Measurements from ENCODE around the gene PCNP.
"Not testable (repeated sequence)": the region's sequence is repeated elsewhere in the genome, so short reads cannot be mapped to it uniquely, and the experiment has no call there.

PCNP gene

GRCh38 chr3:101634591-101635196 lies 60.7 kb downstream of the PCNP start:
- DNase-seq: no peak

DNA sequence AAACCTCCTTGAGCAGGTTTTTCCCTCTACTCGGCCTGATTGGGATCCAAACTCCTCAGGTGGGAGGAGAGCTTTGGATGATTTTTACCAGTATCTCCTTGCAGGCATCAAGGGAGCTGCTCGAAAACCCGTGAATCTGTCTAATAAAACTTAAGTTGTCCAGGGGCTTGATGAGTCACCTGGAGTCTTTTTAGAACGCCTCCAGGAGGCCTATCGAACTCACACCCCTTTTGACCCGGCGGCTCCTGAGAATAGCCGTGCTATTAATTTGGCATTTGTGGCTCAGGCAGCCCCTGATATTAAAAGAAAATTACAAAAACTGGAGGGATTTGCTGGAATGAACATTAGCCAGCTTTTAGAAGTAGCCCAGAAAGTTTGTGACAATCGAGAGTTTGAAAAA lies 61.4 kb downstream of the PCNP start:
- DNase-seq: no peak

GRCh38 chr3:101635954-101636798 lies 62.2 kb downstream of the PCNP start:
- DNase-seq: peak; percentile 66 to 71

GRCh38 chr3:101637451-101637850 lies 63.5 kb downstream of the PCNP start:
- DNase-seq: no peak

DNA sequence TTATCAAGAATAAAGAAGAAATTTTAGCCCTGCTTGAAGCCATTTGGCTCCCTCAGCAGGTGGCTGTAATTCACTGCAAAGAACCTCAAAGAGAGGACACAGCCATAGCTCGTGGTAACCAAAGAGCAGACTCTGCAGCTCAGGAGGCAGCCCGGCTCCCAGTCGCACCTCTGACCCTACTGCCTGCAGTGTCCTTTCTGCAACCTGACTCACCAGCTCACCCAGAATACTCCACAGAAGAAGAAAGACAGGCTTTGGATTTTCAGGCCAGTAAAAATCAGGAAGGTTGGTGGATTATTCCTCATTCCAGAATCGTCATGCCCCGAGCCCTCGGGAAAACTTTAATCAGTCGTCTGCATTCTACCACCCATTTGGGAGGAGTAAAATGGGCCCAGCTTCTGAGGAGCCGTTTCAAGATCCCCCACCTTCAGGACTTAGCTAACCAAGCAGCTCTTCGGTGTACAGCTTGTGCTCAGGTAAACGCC lies 64.3 kb downstream of the PCNP start:
- DNase-seq: no peak

DNA sequence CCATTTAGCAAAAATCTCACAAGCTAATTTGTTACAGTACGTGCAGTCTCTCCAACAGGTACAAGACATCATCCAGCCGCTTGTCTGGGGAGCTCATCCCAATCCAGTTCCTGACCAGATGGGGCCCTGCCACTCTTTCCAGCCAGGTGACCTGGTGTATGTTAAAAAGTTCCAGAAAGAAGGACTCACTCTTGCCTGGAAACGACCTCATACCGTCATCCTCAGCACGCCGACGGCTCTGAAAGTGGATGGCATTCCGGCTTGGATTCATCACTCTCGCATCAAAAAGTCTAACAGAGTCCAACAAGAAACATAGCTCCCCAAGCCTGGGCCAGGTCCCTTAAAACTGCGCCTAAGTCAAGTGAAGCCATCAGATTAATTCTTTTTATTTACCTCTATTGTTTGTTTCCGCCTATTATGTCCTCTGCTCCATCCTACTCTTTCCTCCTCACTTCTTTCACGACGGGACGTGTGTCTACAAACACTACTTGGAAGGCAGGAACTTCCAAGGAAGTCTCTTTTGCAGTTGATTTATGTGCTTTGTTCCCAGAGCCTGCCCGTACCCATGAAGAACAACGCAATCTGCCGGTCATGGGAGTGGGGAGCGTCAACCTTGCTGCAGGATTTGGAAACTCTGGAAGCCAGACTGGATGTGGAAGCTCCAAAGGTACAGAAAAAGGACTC lies 65.4 kb downstream of the PCNP start:
- no peak for DNase-seq

GRCh38 chr3:101640256-101640655 lies 66.3 kb downstream of the PCNP start:
- DNase-seq: no peak

DNA sequence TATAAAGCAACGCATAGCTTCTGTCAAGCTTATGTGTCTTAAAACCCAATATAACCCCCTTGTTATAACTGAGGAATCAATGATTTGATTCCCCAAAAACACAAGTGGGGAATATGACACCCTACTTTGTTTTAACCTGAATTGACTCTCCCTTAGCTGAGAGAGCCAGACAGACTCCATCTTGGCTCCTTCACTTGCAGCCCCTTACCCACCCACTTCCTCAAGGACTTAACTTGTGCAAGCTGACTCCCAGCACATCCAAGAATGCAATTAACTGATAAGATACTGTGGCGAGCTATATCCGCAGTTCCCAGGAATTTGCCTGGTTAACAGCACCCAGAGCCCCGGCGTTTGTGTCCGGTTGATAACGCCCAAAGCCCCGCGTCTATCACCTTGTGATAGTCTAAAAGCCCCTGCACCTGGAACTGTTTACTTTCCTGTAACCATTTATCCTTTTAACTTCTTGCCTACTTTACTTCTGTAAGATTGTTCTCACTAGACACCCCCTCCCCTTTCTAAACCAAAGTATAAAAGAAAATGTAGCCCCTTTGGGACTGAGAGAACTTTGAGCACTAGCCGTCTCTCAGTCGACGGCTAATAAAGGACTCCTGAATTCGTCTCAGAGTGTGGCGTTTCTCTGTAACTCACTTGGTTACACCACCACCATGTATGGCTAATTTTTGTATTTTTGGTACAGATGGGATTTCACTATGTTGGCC lies 67.6 kb downstream of the PCNP start:
- not testable (repeated sequence) for DNase-seq

- no peak for DNase-seq
Measured at GRCh38 chr3:101642441-101642840, 68.5 kb downstream of the PCNP start.

GRCh38 chr3:101643009-101643844 lies 69.2 kb downstream of the PCNP start:
- no peak for DNase-seq

All from CD4-positive, alpha-beta T cell treated with Interleukin-4 for 1 hour (primary cell).